ENCODE results near the gene U2AF2. TPM values are rescaled to one million over a fixed set of nuclear protein-coding genes. Genes with fewer than 3 reads are reported as not detected.
A peak's percentile ranks its signal among the peaks of the same experiment; 100 is the strongest.

Gene U2AF2
- total and polyA plus RNA-seq, 2 experiments from 2014 or later: 22.4 to 150 TPM

GRCh38 chr19:55656988-55657747, 2.3 kb downstream of the U2AF2 start:
- peak; percentile 61 for DNase-seq
- TF ChIP-seq EZH2 (IDR thresholded peaks at IDR 0.05; ENCODE audit: insufficient read depth, poor library complexity, severe bottlenecking): no peak
- no peak for TF ChIP-seq EZH2phosphoT487 (IDR thresholded peaks at IDR 0.05; ENCODE audit: insufficient read depth, low read depth)
- H3K9me3 ChIP-seq (ENCODE audit: low read depth): no peaks in the 10 kb centered on the region
- H3K4me2 ChIP-seq (ENCODE audit: unreplicated experiment): peak overlapping the region; percentile 100
- peak overlapping the region; percentile 98 for H3K9ac ChIP-seq
- H3K27ac ChIP-seq: peak overlapping the region; percentile 97
- in situ Hi-C loops (cut with MboI): loop anchor here (25.0 kb wide), 1 partner anchor 1195 kb away; the partner anchor contains the start of genes CDC42EP5 and LENG9
- H3F3A ChIP-seq (ENCODE audit: insufficient read depth): peaks cover 8% of the 10 kb centered on the region
- H3K9me2 ChIP-seq (ENCODE audit: insufficient read depth): no peaks in the 10 kb centered on the region
- H3K4me3 ChIP-seq: peak overlapping the region; percentile 98
- H3K36me3 ChIP-seq (ENCODE audit: low read depth): peaks cover 11% of the 10 kb centered on the region; the same call in 1 of the 2 replicates
- peaks cover 72% of the 10 kb centered on the region for H3K79me2 ChIP-seq (ENCODE audit: insufficient read depth)
- H4K20me1 ChIP-seq (ENCODE audit: insufficient read depth): peaks cover 37% of the 10 kb centered on the region; the same call in 1 of the 2 replicates
- H3K27me3 ChIP-seq (replicated peaks; ENCODE audit: insufficient read depth): no peaks in the 10 kb centered on the region
- 22 to 27% methylated on average over 18 of the region's 18 CpGs for WGBS, 2 experiments (ENCODE audit: low coverage in 1 of 2, low lambda C conversion rate in 2 of 2, missing lambda C conversion rate in 2 of 2)
- H3K4me1 ChIP-seq (ENCODE audit: insufficient read depth): peaks cover 24% of the 10 kb centered on the region
- H2AFZ ChIP-seq: no peak overlapping the region

DNA sequence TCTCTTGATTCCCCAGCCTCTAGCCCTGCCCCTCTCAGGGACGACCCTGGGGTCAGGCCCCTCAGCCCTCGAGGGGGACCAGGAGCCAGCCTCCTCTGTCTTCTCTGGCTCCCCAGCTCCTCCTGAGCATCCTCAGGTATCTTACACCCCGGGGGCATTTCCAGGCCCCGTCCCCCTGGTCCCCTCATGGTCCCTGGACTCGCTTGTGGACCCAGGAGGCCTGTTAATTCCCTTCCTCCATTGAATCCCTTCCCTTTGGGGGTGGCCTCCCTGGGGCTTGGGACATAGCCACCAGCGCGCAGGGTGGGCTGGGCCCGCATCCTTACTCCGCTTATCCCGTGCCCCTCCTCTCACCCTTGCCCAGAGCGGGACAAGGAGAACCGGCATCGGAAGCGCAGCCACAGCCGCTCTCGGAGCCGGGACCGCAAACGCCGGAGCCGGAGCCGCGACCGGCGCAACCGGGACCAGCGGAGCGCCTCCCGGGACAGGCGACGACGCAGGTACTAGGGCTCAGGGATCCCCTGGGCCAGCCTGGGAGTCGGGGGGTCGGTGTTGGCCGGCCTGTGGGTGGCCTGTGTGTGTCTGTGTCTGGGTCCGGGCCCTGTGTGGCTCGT, 4.1 kb downstream of the U2AF2 start:
- TF ChIP-seq EZH2phosphoT487 (IDR thresholded peaks at IDR 0.05; ENCODE audit: insufficient read depth, low read depth) (no peak), EZH2 (IDR thresholded peaks at IDR 0.05; ENCODE audit: insufficient read depth, poor library complexity, severe bottlenecking) (no peak)
- no peak overlapping the region for H3K4me2 ChIP-seq (ENCODE audit: unreplicated experiment)
- H3K27me3 ChIP-seq (replicated peaks; ENCODE audit: insufficient read depth): no peaks in the 10 kb centered on the region
- H2AFZ ChIP-seq: no peak overlapping the region
- H3K9me2 ChIP-seq (ENCODE audit: insufficient read depth): no peaks in the 10 kb centered on the region
- H3F3A ChIP-seq (ENCODE audit: insufficient read depth): peaks cover 8% of the 10 kb centered on the region
- peak overlapping the region; percentile 98 for H3K9ac ChIP-seq
- 90 to 94% methylated on average over 34 to 36 of the region's 37 CpGs for WGBS, 2 experiments (ENCODE audit: low coverage in 1 of 2, low lambda C conversion rate in 2 of 2, missing lambda C conversion rate in 2 of 2)
- peaks cover 37% of the 10 kb centered on the region; the same call in 1 of the 2 replicates for H4K20me1 ChIP-seq (ENCODE audit: insufficient read depth)
- DNase-seq: no peak
- peaks cover 90% of the 10 kb centered on the region for H3K79me2 ChIP-seq (ENCODE audit: insufficient read depth)
- no peaks in the 10 kb centered on the region for H3K9me3 ChIP-seq (ENCODE audit: low read depth)
- peak overlapping the region; percentile 98 for H3K4me3 ChIP-seq
- in situ Hi-C loops (cut with MboI): loop anchor here (25.0 kb wide), 1 partner anchor 1197 kb away; the partner anchor contains the start of genes CDC42EP5 and LENG9
- no peak overlapping the region for H3K27ac ChIP-seq
- peaks cover 24% of the 10 kb centered on the region for H3K4me1 ChIP-seq (ENCODE audit: insufficient read depth)
- H3K36me3 ChIP-seq (ENCODE audit: low read depth): peaks cover 24% of the 10 kb centered on the region; the same call in 1 of the 2 replicates

- peaks cover 37% of the 10 kb centered on the region; the same call in 1 of the 2 replicates for H4K20me1 ChIP-seq (ENCODE audit: insufficient read depth)
- H3K9me3 ChIP-seq (ENCODE audit: low read depth): no peaks in the 10 kb centered on the region
- H3K27ac ChIP-seq: no peak overlapping the region
- in situ Hi-C loops (cut with MboI): loop anchor here (25.0 kb wide), 1 partner anchor 1198 kb away; the partner anchor contains the start of genes CDC42EP5 and LENG9
- peaks cover 24% of the 10 kb centered on the region; the same call in 1 of the 2 replicates for H3K36me3 ChIP-seq (ENCODE audit: low read depth)
- no peak overlapping the region for H3K9ac ChIP-seq
- peaks cover 99% of the 10 kb centered on the region for H3K79me2 ChIP-seq (ENCODE audit: insufficient read depth)
- no peak overlapping the region for H3K4me2 ChIP-seq (ENCODE audit: unreplicated experiment)
- H3K9me2 ChIP-seq (ENCODE audit: insufficient read depth): no peaks in the 10 kb centered on the region
- no peak overlapping the region for H3K4me3 ChIP-seq
- no peak for DNase-seq
- peaks cover 8% of the 10 kb centered on the region for H3F3A ChIP-seq (ENCODE audit: insufficient read depth)
- WGBS, 2 experiments (ENCODE audit: low coverage in 1 of 2, low lambda C conversion rate in 2 of 2, missing lambda C conversion rate in 2 of 2): 85 to 88% methylated on average over 5 to 9 of the region's 9 CpGs
- no peak for TF ChIP-seq EZH2 (IDR thresholded peaks at IDR 0.05; ENCODE audit: insufficient read depth, poor library complexity, severe bottlenecking)
- TF ChIP-seq EZH2phosphoT487 (IDR thresholded peaks at IDR 0.05; ENCODE audit: insufficient read depth, low read depth): no peak
- H2AFZ ChIP-seq: no peak overlapping the region
- peaks cover 24% of the 10 kb centered on the region for H3K4me1 ChIP-seq (ENCODE audit: insufficient read depth)
- no peaks in the 10 kb centered on the region for H3K27me3 ChIP-seq (replicated peaks; ENCODE audit: insufficient read depth)
Measured at GRCh38 chr19:55659822-55660221, 5.0 kb downstream of the U2AF2 start.

- no peak for DNase-seq
- Histone ChIP-seq H3K79me2 (ENCODE audit: insufficient read depth) (peaks cover 97% of the 10 kb centered on the region), H2AFZ (no peak overlapping the region), H3K4me3 (no peak overlapping the region), H4K20me1 (ENCODE audit: insufficient read depth) (peaks cover 37% of the 10 kb centered on the region; the same call in 1 of the 2 replicates), H3K27me3 (replicated peaks; ENCODE audit: insufficient read depth) (no peaks in the 10 kb centered on the region), H3K9ac (no peak overlapping the region), H3F3A (ENCODE audit: insufficient read depth) (peaks cover 8% of the 10 kb centered on the region), H3K36me3 (ENCODE audit: low read depth) (peaks cover 24% of the 10 kb centered on the region; the same call in 1 of the 2 replicates), H3K4me1 (ENCODE audit: insufficient read depth) (peaks cover 24% of the 10 kb centered on the region), H3K4me2 (ENCODE audit: unreplicated experiment) (no peak overlapping the region), H3K27ac (no peak overlapping the region), H3K9me3 (ENCODE audit: low read depth) (no peaks in the 10 kb centered on the region), H3K9me2 (ENCODE audit: insufficient read depth) (no peaks in the 10 kb centered on the region)
- in situ Hi-C loops (cut with MboI): loop anchor here (25.0 kb wide), 1 partner anchor 1198 kb away; the partner anchor contains the start of genes CDC42EP5 and LENG9
- 84 to 90% methylated on average over 5 to 12 of the region's 12 CpGs for WGBS, 2 experiments (ENCODE audit: low coverage in 1 of 2, low lambda C conversion rate in 2 of 2, missing lambda C conversion rate in 2 of 2)
- TF ChIP-seq EZH2 (IDR thresholded peaks at IDR 0.05; ENCODE audit: insufficient read depth, poor library complexity, severe bottlenecking) (no peak), EZH2phosphoT487 (IDR thresholded peaks at IDR 0.05; ENCODE audit: insufficient read depth, low read depth) (no peak)
Measured at GRCh38 chr19:55660404-55660803, 5.6 kb downstream of the U2AF2 start.

Data from GM23248 (cell line).